ENCODE measurements around the gene ALKBH5. TPM values are rescaled to one million over a fixed set of nuclear protein-coding genes. Genes with fewer than 3 reads are reported as not detected.
A peak's percentile ranks its signal among the peaks of the same experiment; 100 is the strongest.

The ALKBH5 gene
- total and polyA plus RNA-seq, 11 donors, result 89.2 to 233 (median 192) TPM

- H3K4me1 ChIP-seq, result peaks cover 0 to 2% (median 0%) of the 10 kb centered on the region in 12 donors
- no peak overlapping the region for H3K27ac ChIP-seq
- no peaks in the 10 kb centered on the region for H3K27me3 ChIP-seq
- DNase-seq (no peak), ATAC-seq (no peak)
- 72 to 100% (median 90%) methylated on average over 1 to 10 of the region's 10 CpGs for WGBS, 4 donors
- no peaks in the 10 kb centered on the region for H3K36me3 ChIP-seq
- H3K9me3 ChIP-seq, result no peaks in the 10 kb centered on the region
- H3K4me3 ChIP-seq, result no peak overlapping the region
- intact Hi-C loops (cut with DNase I), result no loop called here
- TF ChIP-seq CTCF (IDR thresholded peaks at IDR 0.05) (no peak), POLR2A (IDR thresholded peaks at IDR 0.05) (no peak)
Observed at GRCh38 chr17:18167421-18167820, 16.2 kb upstream of the ALKBH5 start.

- intact Hi-C loops (cut with DNase I), result loop anchor here in 1 of 10 donors (10.0 kb wide), 1 partner anchor 78 kb away; no protein-coding TSS in a partner anchor
- TF ChIP-seq CTCF (IDR thresholded peaks at IDR 0.05) (no peak), POLR2A (IDR thresholded peaks at IDR 0.05) (no peak)
- Histone ChIP-seq H3K36me3 (no peaks in the 10 kb centered on the region), H3K4me3 (no peak overlapping the region), H3K4me1 (peaks cover 0 to 7% (median 0%) of the 10 kb centered on the region in 12 donors), H3K9me3 (no peaks in the 10 kb centered on the region), H3K27me3 (no peaks in the 10 kb centered on the region), H3K27ac (peak overlapping the region in 3 of 12 donors; percentile 8 to 46 (median 14))
- WGBS, 4 donors, result 72 to 83% (median 78%) methylated on average over 3 of the region's 3 CpGs
- ATAC-seq (peak in 2 of 4 donors; percentile 61 to 71), DNase-seq (no peak)
Observed at GRCh38 chr17:18172531-18173278, 10.9 kb upstream of the ALKBH5 start.

- intact Hi-C loops (cut with DNase I), result loop anchor here in 1 of 10 donors (10.0 kb wide), 1 partner anchor 79 kb away; no protein-coding TSS in a partner anchor
- DNase-seq, result no peak
- no peak for ATAC-seq
- Histone ChIP-seq H3K4me1 (peaks cover 0 to 7% (median 0%) of the 10 kb centered on the region in 12 donors), H3K36me3 (no peaks in the 10 kb centered on the region), H3K9me3 (no peaks in the 10 kb centered on the region), H3K4me3 (no peak overlapping the region), H3K27me3 (no peaks in the 10 kb centered on the region), H3K27ac (no peak overlapping the region)
- WGBS, 4 donors, result 94 to 96% (median 95%) methylated on average over 9 to 14 of the region's 14 CpGs
- TF ChIP-seq POLR2A (IDR thresholded peaks at IDR 0.05), result no peak
- TF ChIP-seq CTCF (IDR thresholded peaks at IDR 0.05), result no peak
Observed at GRCh38 chr17:18173740-18174139, 9.9 kb upstream of the ALKBH5 start.

- H3K4me3 ChIP-seq, result no peak overlapping the region
- no peaks in the 10 kb centered on the region for H3K36me3 ChIP-seq
- intact Hi-C loops (cut with DNase I), result loop anchor here in 1 of 10 donors (10.0 kb wide), 1 partner anchor 81 kb away; no protein-coding TSS in a partner anchor
- peak in 1 of 5 donors; percentile 46 for DNase-seq
- H3K27ac ChIP-seq, result no peak overlapping the region
- TF ChIP-seq POLR2A (IDR thresholded peaks at IDR 0.05), result no peak
- TF ChIP-seq CTCF (IDR thresholded peaks at IDR 0.05), result no peak
- no peak for ATAC-seq
- 85 to 90% (median 89%) methylated on average over 7 of the region's 7 CpGs for whole genome bisulfite sequencing, 4 donors
- peaks cover 0 to 7% (median 0%) of the 10 kb centered on the region in 12 donors for H3K4me1 ChIP-seq
- no peaks in the 10 kb centered on the region for H3K9me3 ChIP-seq
- H3K27me3 ChIP-seq, result no peaks in the 10 kb centered on the region
Observed at GRCh38 chr17:18176176-18176575, 7.5 kb upstream of the ALKBH5 start.

Measured in heart left ventricle (tissue), 16 donors.